ENCODE results near the gene CAP1. TPM values are rescaled to one million over a fixed set of nuclear protein-coding genes. Genes with fewer than 3 reads are reported as not detected.

CAP1 gene
- total RNA-seq, 4 donors from 2014 or later = 177 to 419 (median 283) TPM

DNA sequence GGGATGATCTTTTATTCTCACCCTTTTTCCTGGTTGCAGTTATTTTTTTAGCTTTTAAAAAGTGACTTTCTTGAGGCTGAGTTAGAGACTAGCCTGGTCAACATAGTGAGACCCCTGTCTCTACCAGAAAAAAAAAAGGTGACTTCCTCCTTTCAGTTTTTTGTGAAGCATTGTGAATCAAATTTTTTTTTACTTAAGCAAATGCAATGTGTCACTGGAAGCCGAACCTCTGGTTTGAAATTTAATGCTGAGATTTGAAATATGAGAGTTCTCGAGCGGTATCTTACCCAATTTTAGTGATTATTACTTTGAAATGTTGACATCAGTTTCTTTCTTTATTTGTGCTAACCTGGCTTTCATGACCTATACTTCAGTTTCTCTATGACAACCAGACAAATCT, 3.6 kb downstream of the CAP1 start:
- TF ChIP-seq, protein P1, sequence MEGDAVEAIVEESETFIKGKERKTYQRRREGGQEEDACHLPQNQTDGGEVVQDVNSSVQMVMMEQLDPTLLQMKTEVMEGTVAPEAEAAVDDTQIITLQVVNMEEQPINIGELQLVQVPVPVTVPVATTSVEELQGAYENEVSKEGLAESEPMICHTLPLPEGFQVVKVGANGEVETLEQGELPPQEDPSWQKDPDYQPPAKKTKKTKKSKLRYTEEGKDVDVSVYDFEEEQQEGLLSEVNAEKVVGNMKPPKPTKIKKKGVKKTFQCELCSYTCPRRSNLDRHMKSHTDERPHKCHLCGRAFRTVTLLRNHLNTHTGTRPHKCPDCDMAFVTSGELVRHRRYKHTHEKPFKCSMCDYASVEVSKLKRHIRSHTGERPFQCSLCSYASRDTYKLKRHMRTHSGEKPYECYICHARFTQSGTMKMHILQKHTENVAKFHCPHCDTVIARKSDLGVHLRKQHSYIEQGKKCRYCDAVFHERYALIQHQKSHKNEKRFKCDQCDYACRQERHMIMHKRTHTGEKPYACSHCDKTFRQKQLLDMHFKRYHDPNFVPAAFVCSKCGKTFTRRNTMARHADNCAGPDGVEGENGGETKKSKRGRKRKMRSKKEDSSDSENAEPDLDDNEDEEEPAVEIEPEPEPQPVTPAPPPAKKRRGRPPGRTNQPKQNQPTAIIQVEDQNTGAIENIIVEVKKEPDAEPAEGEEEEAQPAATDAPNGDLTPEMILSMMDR (IDR thresholded peaks at IDR 0.05; ENCODE audit: low read depth) = no peak

DNA sequence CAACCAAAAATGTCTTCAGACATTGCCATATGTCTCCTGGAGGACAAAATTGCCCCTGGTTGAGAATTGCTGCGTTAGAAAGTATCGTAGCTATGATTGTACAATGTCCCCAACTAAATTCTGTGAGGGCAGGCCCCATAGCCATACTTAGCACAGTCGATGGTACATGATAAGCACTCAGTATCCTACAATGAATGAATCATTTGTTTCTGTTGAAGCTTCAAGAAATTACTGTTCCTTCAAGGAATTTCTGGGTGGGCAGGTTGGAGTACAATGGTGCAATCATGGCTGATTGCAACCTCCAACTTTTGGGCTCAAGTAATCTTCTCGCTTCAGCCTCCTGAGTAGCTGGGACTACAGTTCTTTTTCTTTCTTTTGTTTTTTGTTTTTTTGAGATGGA, 4.7 kb downstream of the CAP1 start:
- TF ChIP-seq, protein P1 (IDR thresholded peaks at IDR 0.05; ENCODE audit: low read depth) = no peak

DNA sequence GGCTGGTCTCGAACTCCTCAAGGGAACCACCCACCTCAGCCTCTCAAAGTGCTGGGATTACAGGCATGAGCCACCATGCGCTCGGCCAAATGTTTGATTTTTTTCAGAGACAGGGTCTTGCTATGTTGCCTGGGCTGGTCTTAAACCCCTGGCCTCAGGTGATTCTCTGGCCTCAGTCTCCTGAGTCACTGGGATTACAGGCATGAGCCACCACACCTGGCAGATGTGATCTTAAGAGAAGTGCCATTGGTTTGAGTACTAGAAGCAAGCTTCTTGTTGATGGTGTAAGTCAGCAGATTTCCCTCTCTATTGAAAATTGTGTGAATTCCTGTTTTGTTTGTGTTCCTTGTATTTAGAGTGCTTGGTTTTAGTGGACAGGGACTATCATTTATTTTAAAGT, 5.2 kb downstream of the CAP1 start:
- TF ChIP-seq, protein P1 (IDR thresholded peaks at IDR 0.05; ENCODE audit: low read depth) = no peak

DNA sequence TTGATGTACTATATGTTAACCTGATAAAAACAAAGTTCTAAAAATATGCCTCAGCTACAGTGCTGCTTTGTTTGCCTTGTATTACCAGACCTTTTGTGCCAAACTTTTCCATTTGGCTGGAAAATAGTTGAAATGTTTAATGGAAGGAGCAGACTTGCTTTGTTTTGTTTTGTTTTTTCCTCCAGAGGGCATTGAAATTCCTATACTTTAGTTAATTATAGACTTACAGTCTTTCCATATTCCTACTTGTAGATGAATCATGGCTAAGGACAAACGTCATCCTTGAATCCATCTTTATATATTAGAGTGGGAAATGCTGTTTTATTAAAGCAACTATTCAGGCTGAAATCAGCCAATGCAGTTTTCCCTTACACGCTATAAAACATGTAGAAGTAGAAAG, 6.7 kb downstream of the CAP1 start:
- TF ChIP-seq, protein P1 (IDR thresholded peaks at IDR 0.05; ENCODE audit: low read depth) = no peak

DNA sequence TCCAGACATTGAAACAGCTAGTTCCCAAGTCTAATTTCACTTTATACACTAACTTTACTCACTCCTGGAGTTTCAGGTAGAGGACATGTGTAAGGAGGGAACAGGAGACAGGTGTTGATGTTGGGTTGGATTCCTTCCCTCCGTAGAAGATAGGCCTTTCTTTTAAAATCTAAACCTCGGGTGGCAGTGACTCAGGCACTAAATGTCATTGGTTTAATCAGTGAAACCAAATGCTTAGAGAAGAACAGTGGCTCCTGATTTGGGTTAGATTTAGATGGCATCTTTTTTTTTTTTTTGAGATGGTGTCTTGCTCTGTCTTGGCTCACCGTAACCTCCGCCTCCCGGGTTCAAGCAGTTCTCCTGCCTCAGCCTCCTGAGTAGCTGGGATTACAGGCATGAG, 7.2 kb downstream of the CAP1 start:
- TF ChIP-seq, protein P1 (IDR thresholded peaks at IDR 0.05; ENCODE audit: low read depth) = no peak

DNA sequence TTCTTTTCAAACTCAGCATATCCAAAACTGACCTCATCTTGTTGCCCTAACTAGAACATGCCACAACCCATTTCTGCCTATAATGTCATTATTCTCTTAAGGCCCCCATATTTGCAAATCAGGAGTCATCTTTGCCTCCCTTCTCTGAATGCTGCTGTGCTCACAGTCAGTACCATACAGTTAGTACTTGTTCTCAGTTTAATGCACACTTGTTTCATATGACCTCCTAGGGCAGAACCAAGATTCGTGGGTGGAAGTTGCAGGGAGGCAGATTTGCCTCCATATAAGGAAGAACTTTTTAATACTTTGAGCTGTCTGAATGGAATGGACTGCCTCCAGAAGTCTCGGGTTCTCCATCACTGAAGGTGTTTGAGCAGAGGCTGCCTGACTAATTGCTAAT, 9.2 kb downstream of the CAP1 start:
- TF ChIP-seq, protein P1 (IDR thresholded peaks at IDR 0.05; ENCODE audit: low read depth) = no peak

DNA sequence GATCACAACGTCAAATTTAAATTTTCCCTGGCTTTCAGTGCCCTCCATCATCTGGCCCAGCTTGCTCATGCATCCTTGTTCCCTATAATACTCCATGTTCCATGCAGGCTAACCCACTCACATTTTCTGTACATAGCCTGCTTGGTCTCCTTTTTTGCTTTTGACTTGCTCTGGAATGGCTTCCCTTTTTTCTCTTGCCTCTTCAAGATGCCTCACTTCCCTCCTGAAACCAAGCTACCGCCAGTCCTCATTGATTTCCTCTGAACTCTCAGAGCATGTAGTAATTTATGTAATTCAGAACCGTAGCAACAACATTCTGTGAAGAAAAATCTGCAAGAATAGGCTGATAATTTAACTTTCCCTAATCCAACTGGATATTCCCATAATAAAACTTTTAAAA, 10.3 kb downstream of the CAP1 start:
- TF ChIP-seq, protein P1 (IDR thresholded peaks at IDR 0.05; ENCODE audit: low read depth) = no peak
